CD4-positive, alpha-beta T cell treated with Interleukin-21 for 1 hour (primary cell): ENCODE data around the gene USP40.

Source experiments
- DNase-seq: peaks from one replicate; pipeline ENCODE4 v3.0.0-alpha.2; 2020

The USP40 gene

GRCh38 chr2:233440314-233440713 lies 126.3 kb downstream of the USP40 start:
- no peak for DNase-seq

- DNase-seq = no peak
Measured at GRCh38 chr2:233439191-233439590, 127.4 kb downstream of the USP40 start.

- no peak for DNase-seq
Measured at GRCh38 chr2:233438573-233439147, 127.9 kb downstream of the USP40 start.

- DNase-seq = no peak
Measured at GRCh38 chr2:233437439-233437955, 129.1 kb downstream of the USP40 start.

- DNase-seq = no peak
Measured at GRCh38 chr2:233436691-233437438, 129.7 kb downstream of the USP40 start.

- no peak for DNase-seq
Measured at GRCh38 chr2:233436191-233436581, 130.4 kb downstream of the USP40 start.

- DNase-seq = no peak
Measured at GRCh38 chr2:233435436-233436190, 131.0 kb downstream of the USP40 start.

- no peak for DNase-seq
Measured at GRCh38 chr2:233434666-233435330, 131.8 kb downstream of the USP40 start.

GRCh38 chr2:233433794-233434193 lies 132.8 kb downstream of the USP40 start:
- no peak for DNase-seq

GRCh38 chr2:233433029-233433428 lies 133.6 kb downstream of the USP40 start:
- no peak for DNase-seq

GRCh38 chr2:233430651-233431050 lies 135.9 kb downstream of the USP40 start:
- DNase-seq = no peak

- DNase-seq = no peak
Measured at GRCh38 chr2:233430081-233430480, 136.5 kb downstream of the USP40 start.

GRCh38 chr2:233429175-233429897 lies 137.2 kb downstream of the USP40 start:
- no peak for DNase-seq

- no peak for DNase-seq
Measured at GRCh38 chr2:233428438-233428837, 138.1 kb downstream of the USP40 start.

GRCh38 chr2:233428008-233428407 lies 138.6 kb downstream of the USP40 start:
- no peak for DNase-seq

GRCh38 chr2:233426619-233427342 lies 139.8 kb downstream of the USP40 start:
- DNase-seq = no peak
